Suppressor macrophage (primary cell): Measurements from ENCODE around the gene TERT.

Source experiments
- DNase-seq, 4 experiments: peaks; one replicate each; pipeline ENCODE4 v3.0.0-alpha.2; 2020 to 2022

Gene TERT

DNA sequence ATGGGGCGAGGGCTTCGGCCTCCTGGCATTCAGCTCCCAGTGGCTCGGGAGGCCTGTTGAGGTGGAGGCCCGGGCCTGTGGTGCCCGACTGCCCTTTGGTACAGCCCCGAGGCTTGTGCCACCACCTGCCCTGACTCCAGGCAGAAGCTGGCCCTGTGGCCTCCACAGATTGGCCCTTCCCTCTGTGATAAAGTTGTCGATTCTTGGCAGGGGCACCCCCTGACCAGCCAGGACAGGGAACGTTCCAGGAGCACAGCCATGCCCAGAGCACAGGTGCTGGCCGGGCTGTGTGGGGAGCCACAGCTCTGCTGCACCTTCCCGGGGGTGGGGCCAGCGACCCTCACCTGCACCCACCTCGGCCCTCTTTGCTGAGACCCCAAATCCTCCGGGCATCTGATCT lies 37.0 kb downstream of the TERT start:
- no peak for DNase-seq

GRCh38 chr5:1257363-1257762 lies 37.5 kb downstream of the TERT start:
- no peak for DNase-seq

- no peak for DNase-seq
Observed at GRCh38 chr5:1256776-1257175, 38.1 kb downstream of the TERT start.

GRCh38 chr5:1255081-1255561 lies 39.7 kb downstream of the TERT start:
- no peak for DNase-seq

GRCh38 chr5:1254196-1254595 lies 40.7 kb downstream of the TERT start:
- DNase-seq, result no peak

DNA sequence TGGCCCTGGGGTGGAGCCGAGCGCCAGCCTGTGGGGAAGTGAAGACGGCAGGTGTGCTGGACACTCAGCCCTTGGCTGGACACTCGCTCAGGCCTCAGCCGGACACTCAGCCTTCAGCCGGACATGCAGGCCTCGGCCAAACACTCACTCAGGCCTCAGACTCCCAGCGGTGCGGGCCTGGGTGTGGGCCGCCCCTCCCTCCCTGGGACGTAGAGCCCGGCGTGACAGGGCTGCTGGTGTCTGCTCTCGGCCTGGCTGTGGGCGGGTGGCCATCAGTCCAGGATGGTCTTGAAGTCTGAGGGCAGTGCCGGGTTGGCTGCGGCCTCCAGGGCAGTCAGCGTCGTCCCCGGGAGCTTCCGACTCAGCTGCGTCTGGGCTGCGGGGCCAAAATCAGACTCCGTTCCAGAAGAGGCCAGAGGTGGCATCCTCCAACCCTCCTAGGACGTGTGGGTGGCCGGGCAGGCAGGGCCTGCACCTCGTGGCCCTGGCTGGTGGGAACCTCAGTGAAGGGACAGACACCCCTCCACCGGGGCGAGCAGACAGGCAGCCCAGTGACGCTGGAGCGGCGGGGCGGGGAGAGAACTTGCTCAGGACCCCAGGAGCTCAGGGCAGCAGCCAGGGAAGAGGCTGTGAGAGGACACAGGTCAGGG lies 41.3 kb downstream of the TERT start:
- DNase-seq, result no peak

DNA sequence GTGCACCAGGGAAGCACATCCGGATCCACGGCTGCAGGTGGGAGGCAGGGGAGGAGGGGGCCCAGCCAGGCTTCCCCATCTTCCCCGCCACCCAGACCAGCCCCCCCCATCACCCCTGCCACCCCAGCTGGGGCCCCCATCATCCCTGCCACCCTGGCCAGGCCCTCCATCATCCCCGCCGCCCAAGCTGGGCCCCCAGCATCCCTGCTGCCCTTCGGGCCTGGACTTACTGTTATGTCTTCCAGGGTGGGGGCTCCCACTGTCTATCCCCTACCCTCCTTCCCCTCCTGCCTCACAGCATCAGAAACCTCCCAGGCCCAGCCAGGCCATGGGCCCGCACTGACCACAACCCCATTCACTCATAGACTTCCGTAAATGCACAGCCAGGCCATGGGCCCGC lies 42.2 kb downstream of the TERT start:
- DNase-seq, result no peak

GRCh38 chr5:1251678-1252580 lies 42.9 kb downstream of the TERT start:
- DNase-seq, result no peak

GRCh38 chr5:1249366-1250280 lies 45.2 kb downstream of the TERT start:
- DNase-seq, result no peak

GRCh38 chr5:1247811-1248210 lies 47.1 kb downstream of the TERT start:
- no peak for DNase-seq

- DNase-seq, result peak; percentile 6 to 60 (median 33)
Observed at GRCh38 chr5:1246711-1247431, 48.0 kb downstream of the TERT start.

DNA sequence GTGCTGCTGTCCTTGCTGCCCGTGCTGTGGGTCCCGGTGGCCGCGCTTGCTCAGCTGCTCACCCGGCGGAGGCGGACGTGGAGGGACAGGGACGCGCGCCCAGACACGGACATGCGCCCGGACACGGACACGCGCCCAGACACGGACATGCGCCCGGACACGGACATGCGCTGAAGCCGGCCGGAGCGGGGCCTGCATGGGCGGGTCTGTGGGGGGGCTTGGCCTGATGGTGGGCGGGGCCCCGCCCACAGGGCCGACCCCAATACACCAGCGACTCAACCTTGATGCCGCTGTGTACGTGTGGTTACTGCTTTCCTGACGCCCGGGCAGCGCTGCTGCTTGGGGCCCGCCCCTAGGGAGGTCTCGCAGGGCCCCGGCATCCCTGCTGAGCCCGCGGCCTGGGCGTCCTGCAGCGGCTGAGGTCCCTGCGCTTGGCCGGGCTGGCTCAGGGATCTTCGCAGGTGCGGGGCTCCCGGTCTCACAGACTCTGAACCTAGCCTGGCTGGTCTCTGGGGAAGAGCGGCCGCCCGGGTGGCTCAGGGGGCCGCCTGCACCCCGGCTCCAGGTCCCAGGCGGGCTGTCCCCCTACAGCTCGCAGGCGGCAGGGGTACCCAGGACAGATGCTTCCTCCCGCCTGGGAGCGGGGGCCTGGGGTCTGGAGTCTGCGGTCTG lies 48.8 kb downstream of the TERT start:
- no peak for DNase-seq

DNA sequence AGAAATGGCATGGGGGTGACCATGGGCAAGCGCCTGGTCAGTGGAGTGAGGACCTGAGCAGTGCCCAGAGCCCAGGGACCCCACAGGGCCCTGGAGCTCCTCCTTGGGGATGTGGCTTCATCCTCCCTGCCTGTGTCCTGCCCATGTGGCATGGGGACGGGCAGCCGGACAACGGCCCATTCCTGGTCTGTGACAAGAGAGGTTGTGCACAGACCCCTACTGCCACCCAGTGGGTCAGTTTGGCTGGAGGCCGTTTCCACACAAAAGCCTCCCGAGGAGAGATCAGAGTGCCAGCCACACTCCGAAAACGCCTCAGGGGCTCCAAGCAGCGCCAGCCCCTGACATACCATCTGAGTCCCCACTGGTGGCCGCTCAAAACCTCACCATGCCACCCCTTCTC lies 49.9 kb downstream of the TERT start:
- no peak for DNase-seq

DNA sequence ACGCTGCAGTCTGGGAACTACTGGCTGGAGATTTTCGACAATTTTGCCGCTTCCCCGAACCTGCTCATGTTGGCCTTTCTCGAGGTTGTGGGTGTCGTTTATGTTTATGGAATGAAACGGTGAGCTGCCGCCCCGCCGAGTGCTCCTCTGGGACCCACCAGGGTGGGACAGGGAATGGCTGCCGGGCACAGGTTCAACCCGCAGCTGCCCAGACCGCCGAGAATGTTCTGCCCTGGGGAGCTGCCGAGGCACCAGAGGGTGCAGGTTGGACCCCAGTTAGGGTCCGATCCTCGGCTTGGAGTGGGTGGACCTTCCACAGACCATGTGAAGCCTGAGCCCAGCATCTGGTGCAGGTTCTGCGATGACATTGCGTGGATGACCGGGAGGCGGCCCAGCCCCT lies 50.6 kb downstream of the TERT start:
- no peak for DNase-seq

DNA sequence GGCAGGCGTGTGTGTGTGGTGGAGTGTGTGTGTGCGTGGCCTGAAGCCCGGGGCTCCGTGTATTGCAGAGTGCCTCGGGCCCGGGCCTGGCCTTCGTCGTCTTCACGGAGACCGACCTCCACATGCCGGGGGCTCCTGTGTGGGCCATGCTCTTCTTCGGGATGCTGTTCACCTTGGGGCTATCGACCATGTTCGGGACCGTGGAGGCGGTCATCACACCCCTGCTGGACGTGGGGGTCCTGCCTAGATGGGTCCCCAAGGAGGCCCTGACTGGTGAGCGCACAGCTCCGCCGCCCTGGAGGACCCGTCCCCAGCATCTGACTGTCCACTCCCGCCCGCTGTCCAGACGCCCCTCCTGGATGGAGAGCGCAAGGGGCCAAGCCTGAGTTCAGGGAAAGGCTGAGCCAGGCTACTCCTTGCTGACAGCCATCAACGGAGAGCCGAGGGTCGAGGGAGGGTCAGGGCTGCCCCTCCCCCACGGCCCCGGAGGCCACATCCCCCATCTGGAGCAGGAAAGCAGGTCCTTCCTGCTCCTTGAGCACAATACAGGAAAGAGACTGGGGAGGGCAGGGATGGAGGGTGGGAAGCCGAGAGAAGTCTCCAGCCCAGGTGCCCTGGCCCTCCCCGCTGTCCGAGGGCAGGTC lies 51.3 kb downstream of the TERT start:
- no peak for DNase-seq

GRCh38 chr5:1242733-1243486 lies 52.0 kb downstream of the TERT start:
- DNase-seq, result no peak

- no peak for DNase-seq
Observed at GRCh38 chr5:1241509-1242080, 53.3 kb downstream of the TERT start.

DNA sequence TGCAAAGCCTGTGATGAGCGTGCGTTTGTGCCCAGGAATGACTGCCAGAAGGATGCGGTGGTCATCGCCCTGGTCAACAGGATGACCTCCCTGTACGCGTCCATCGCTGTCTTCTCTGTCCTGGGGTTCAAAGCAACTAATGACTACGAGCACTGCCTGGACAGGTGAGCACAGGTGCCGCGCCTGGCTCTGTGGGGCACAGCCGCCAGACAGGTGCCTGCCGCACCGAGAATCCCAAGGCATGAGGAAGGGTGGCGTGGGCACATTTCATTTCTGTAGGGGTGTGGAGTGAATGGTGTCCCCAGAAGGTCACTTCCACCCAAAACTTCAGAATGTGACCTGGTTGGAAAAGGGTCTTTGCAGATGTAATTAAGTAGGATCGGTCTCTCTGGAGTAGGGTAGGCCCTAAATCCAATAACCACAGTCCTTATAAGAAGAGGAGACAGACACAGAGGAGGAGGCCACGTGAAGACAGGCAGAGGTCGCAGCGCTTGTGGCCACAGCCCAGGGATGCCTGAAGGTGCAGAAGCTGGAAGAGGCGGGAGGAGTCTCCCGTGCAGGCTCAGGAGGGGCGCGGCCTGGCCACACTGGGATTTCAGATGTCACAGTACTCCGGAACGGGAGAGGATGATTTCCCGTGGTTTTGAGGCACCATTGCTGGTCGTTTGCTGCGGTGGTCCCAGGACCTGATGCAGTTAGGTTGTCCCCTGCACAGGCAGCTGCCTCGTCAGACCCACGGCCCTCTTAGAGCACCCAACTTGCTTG lies 54.2 kb downstream of the TERT start:
- DNase-seq, result no peak
